PC-3 (cell line): ENCODE data around the gene SVOP. TPM values are rescaled to one million over a fixed set of nuclear protein-coding genes. Genes with fewer than 3 reads are reported as not detected.

Source experiments
- ATAC-seq: fragments of 200-7000 bp; cut with Tn5 transposase; 2 replicates; pipeline ENCODE4 v1.9.1; 2020; ENCODE audit warnings: mild to moderate bottlenecking, moderate library complexity
- BruUV-seq: library from RNA; stranded (reverse); fragments of 400-500 nt; replicated peaks from 2 replicates; lab custom pipeline; 2021; lab: Mats Ljungman, UMichigan
- CTCF ChIA-PET: fragments of 300-600 bp; sonication (Branson Sonifier 250); formaldehyde crosslinking; loops from one replicate; lab custom pipeline; 2022; ENCODE audit warnings: antibody characterized with exemption; lab: Charles Lee
- POLR2A ChIA-PET: fragments of 300-600 bp; sonication (Branson Sonifier 250); formaldehyde crosslinking; loops from one replicate; lab custom pipeline; 2022; ENCODE audit warnings: antibody characterized with exemption; ENCODE audit not compliant: unreplicated experiment; lab: Charles Lee
- DNase-seq: peaks from one replicate; pipeline ENCODE4 v3.0.0-alpha.2; 2015
- H2AFZ ChIP-seq: fragments of 300-600 bp; sonication (generic); 2 replicates; pipeline ENCODE4 v1.6.0; 2016; ENCODE audit warnings: antibody characterized with exemption, low read length
- H3F3A ChIP-seq: fragments of 300-600 bp; sonication (generic); one replicate; pipeline ENCODE4 v1.6.0; 2017; ENCODE audit warnings: antibody characterized with exemption, low read length, control low read depth, mild to moderate bottlenecking; ENCODE audit not compliant: unreplicated experiment
- H3K27ac ChIP-seq: fragments of 300-600 bp; sonication (generic); 2 replicates; pipeline ENCODE4 v1.5.1; 2016; ENCODE audit warnings: mild to moderate bottlenecking, low read length
- H3K27me3 ChIP-seq: fragments of 300-600 bp; sonication (generic); 2 replicates; pipeline ENCODE4 v1.6.1; 2016; ENCODE audit warnings: low read length, mixed read lengths
- H3K36me3 ChIP-seq: fragments of 300-600 bp; sonication (generic); 2 replicates; pipeline ENCODE4 v1.6.1; 2016; ENCODE audit warnings: low read depth, mixed run types, low read length, mixed read lengths
- H3K4me1 ChIP-seq: fragments of 300-600 bp; sonication (generic); 2 replicates; pipeline ENCODE4 v1.5.1; 2016; ENCODE audit warnings: low read length; ENCODE audit not compliant: insufficient read depth
- H3K4me2 ChIP-seq: fragments of 300-600 bp; sonication (generic); 2 replicates; pipeline ENCODE4 v1.6.0; 2016; ENCODE audit warnings: low read length
- H3K4me3 ChIP-seq: fragments of 300-600 bp; sonication (generic); 2 replicates; pipeline ENCODE4 v1.5.1; 2016; ENCODE audit warnings: mild to moderate bottlenecking, low read length, mixed read lengths
- H3K79me2 ChIP-seq: fragments of 300-600 bp; sonication (generic); 2 replicates; pipeline ENCODE4 v1.6.1; 2017; ENCODE audit warnings: low read length, mixed read lengths
- H3K9ac ChIP-seq: fragments of 300-600 bp; sonication (generic); 2 replicates; pipeline ENCODE4 v1.6.0; 2016; ENCODE audit warnings: mild to moderate bottlenecking, low read length
- H3K9me2 ChIP-seq: fragments of 300-600 bp; sonication (generic); replicated peaks from 2 replicates; pipeline ENCODE4 v1.6.1; 2016; ENCODE audit warnings: mixed run types, low read length, mixed read lengths
- H3K9me3 ChIP-seq: fragments of 300-600 bp; sonication (generic); 2 replicates; pipeline ENCODE4 v1.6.1; 2016; ENCODE audit warnings: low read length, mixed read lengths
- H4K20me1 ChIP-seq: fragments of 300-600 bp; sonication (generic); 2 replicates; pipeline ENCODE4 v1.6.1; 2016; ENCODE audit warnings: low read length, mixed read lengths
- CTCF ChIP-seq: fragments of 300-600 bp; sonication (generic); conservative IDR thresholded peaks from 2 replicates; pipeline ENCODE4 v1.5.1; 2017; ENCODE audit warnings: antibody characterized with exemption, low read depth, mild to moderate bottlenecking, low read length
- EZH2 ChIP-seq: fragments of 300-600 bp; sonication (generic); IDR thresholded peaks from one replicate; pipeline ENCODE4 v1.6.1; 2017; ENCODE audit warnings: antibody characterized with exemption, mild to moderate bottlenecking, low read length; ENCODE audit not compliant: unreplicated experiment
- EZH2phosphoT487 ChIP-seq: fragments of 300-600 bp; sonication (generic); IDR thresholded peaks from 2 replicates; pipeline ENCODE4 v1.6.1; 2018; ENCODE audit warnings: mild to moderate bottlenecking, antibody characterized with exemption, low read length, borderline replicate concordance
- intact Hi-C: fragments of 100-400 bp; cut with micrococcal nuclease; formaldehyde crosslinking; loops from 2 replicates; pipeline ENCODE4 v1.9.0; 2023
- total RNA-seq: library from RNA; depleted of rRNA; stranded (reverse); fragments of >200 nt; gene quantifications from 2 replicates; pipeline ENCODE4 v1.2.3, GENCODE V29; 2014

Gene SVOP
- total RNA-seq, 1 experiment from 2014 or later = not detected

- no TSS peak for BruUV-seq
- POLR2A ChIA-PET = no interaction called here
- Histone ChIP-seq H3K79me2 (no peaks in the 10 kb centered on the region), H3K4me1 (no peaks in the 10 kb centered on the region), H3K9ac (no peak overlapping the region), H3K9me2 (no peaks in the 10 kb centered on the region), H3K27ac (no peak overlapping the region), H2AFZ (no peak overlapping the region), H3K36me3 (no peaks in the 10 kb centered on the region), H3K27me3 (peaks cover 22% of the 10 kb centered on the region), H4K20me1 (no peaks in the 10 kb centered on the region), H3F3A (no peaks in the 10 kb centered on the region), H3K9me3 (no peaks in the 10 kb centered on the region), H3K4me3 (no peak overlapping the region), H3K4me2 (no peak overlapping the region)
- DNase-seq = no peak
- intact Hi-C loops = no loop called here
- CTCF ChIA-PET = no interaction called here
- no peak for ATAC-seq
- TF ChIP-seq EZH2 = no peak
- TF ChIP-seq EZH2phosphoT487 = no peak
- no peak for TF ChIP-seq CTCF
Measured at GRCh38 chr12:108972358-108972757, 48.5 kb downstream of the SVOP start.

GRCh38 chr12:108969622-108970021 is 51.2 kb downstream of the SVOP start:
- BruUV-seq = no TSS peak
- POLR2A ChIA-PET = no interaction called here

More at GRCh38 chr12:108969622-108970021, 51.2 kb downstream of the SVOP start:
- Histone ChIP-seq H3K27ac (no peak overlapping the region), H3K4me2 (no peak overlapping the region), H3K9me3 (no peaks in the 10 kb centered on the region), H3K4me1 (no peaks in the 10 kb centered on the region), H3K9ac (no peak overlapping the region), H3K79me2 (no peaks in the 10 kb centered on the region), H3K4me3 (no peak overlapping the region), H3F3A (no peaks in the 10 kb centered on the region), H2AFZ (no peak overlapping the region), H4K20me1 (no peaks in the 10 kb centered on the region), H3K36me3 (no peaks in the 10 kb centered on the region), H3K27me3 (peaks cover under 1% of the 10 kb centered on the region; the same call in 1 of the 2 replicates), H3K9me2 (no peaks in the 10 kb centered on the region)
- TF ChIP-seq EZH2 = no peak
- no peak for TF ChIP-seq EZH2phosphoT487
- no peak for TF ChIP-seq CTCF
- no peak for ATAC-seq
- CTCF ChIA-PET = no interaction called here
- intact Hi-C loops = no loop called here
- no peak for DNase-seq
